Sigmoid colon (tissue), 7 donors: Measurements from ENCODE around the gene KIF2C. TPM values are rescaled to one million over a fixed set of nuclear protein-coding genes. Genes with fewer than 3 reads are reported as not detected.

Source experiments
- DNase-seq: peaks from one replicate; pipeline ENCODE4 v3.0.0-alpha.2; 2019
- H3K27ac ChIP-seq, 4 donors: fragments of 200-600 bp; sonication (generic); one replicate each; pipeline ENCODE4 v1.5.1; 2016 to 2019; ENCODE audit warnings: mild to moderate bottlenecking in 1 of 4
- H3K27me3 ChIP-seq, 3 donors: fragments of 200-600 bp; sonication (generic); one replicate each; pipeline ENCODE4 v1.5.1; 2019; ENCODE audit warnings: mild to moderate bottlenecking in 1 of 3
- H3K36me3 ChIP-seq, 4 donors: fragments of 200-600 bp; sonication (generic); one replicate each; pipeline ENCODE4 v1.5.1; 2016 to 2019
- H3K4me1 ChIP-seq, 4 donors: fragments of 200-600 bp; sonication (generic); one replicate each; pipeline ENCODE4 v1.5.1; 2017 to 2019
- H3K4me3 ChIP-seq, 4 donors: fragments of 200-600 bp; sonication (generic); one replicate each; pipeline ENCODE4 v1.5.1; 2017 to 2019; ENCODE audit warnings: mild to moderate bottlenecking in 2 of 4, moderate library complexity in 1 of 4
- H3K9me3 ChIP-seq, 4 donors: fragments of 200-600 bp in 3 of 4; sonication (generic) in 3 of 4; one replicate each; pipeline versions ENCODE4 v1.5.1 to v1.6.1; 2013 to 2019
- CTCF ChIP-seq, 4 experiments: fragments of 450-650 bp in 3 of 4; fragments of 200-600 bp in 1 of 4; IDR thresholded peaks; one replicate each; pipeline ENCODE4 v1.5.1; 2016 to 2019; ENCODE audit warnings: antibody characterized with exemption in 4 of 4, mild to moderate bottlenecking in 3 of 4, moderate library complexity in 2 of 4
- EP300 ChIP-seq, 4 donors: sonication (generic); formaldehyde crosslinking; IDR thresholded peaks; one replicate each; pipeline ENCODE4 v1.6.1; 2017; ENCODE audit warnings: antibody characterized with exemption in 4 of 4
- POLR2A ChIP-seq, 2 donors: fragments of 450-650 bp; IDR thresholded peaks; one replicate each; pipeline ENCODE4 v1.6.1; 2016; ENCODE audit warnings: antibody characterized with exemption in 2 of 2, mild to moderate bottlenecking in 2 of 2, moderate library complexity in 2 of 2
- POLR2AphosphoS5 ChIP-seq, 4 donors: sonication (generic); formaldehyde crosslinking; IDR thresholded peaks; one replicate each; pipeline ENCODE4 v1.6.1; 2017; ENCODE audit warnings: antibody characterized with exemption in 4 of 4
- WGBS, 2 donors: extraction: QIAGEN DNeasy Blood & Tissue Kit; methylation state at CpG; one replicate each; pipeline ENCODE4 v1.1.7; 2013; 5-methylcytosine and 5-hydroxymethylcytosine counted together
- intact Hi-C: fragments of 100-400 bp; cut with DNase I; formaldehyde crosslinking; loops from one replicate; pipeline ENCODE4 v1.15.1; 2023
- polyA plus RNA-seq, 3 donors: library from polyadenylated mRNA; stranded (reverse); fragments of 200-250 nt; gene quantifications; one replicate each; pipeline ENCODE4 v1.2.3, GENCODE V29; 2013
- total RNA-seq, 4 donors: library from RNA; depleted of rRNA; stranded (reverse); fragments of >200 nt; gene quantifications; one replicate each; pipeline ENCODE4 v1.1.0, GENCODE V29; 2016
- donor health status: healthy with polysubstance abuse.
- donor health status: Bipolar disorder and iron deficiency.
- donor health status: healthy.

Gene KIF2C
- total and polyA plus RNA-seq, 7 donors: 0.36 to 16.2 (median 1.9) TPM

- no peaks in the 10 kb centered on the region for H3K27me3 ChIP-seq
- no peaks in the 10 kb centered on the region for H3K9me3 ChIP-seq
- 88 to 89% methylated on average over 13 of the region's 13 CpGs for WGBS, 2 donors
- peak overlapping the region; percentile 25 to 95 (median 74) for H3K27ac ChIP-seq
- no peak for DNase-seq
- TF ChIP-seq CTCF (IDR thresholded peaks at IDR 0.05) (no peak), POLR2AphosphoS5 (IDR thresholded peaks at IDR 0.05) (no peak), POLR2A (IDR thresholded peaks at IDR 0.05) (no peak), EP300 (IDR thresholded peaks at IDR 0.05) (no peak)
- H3K4me1 ChIP-seq: peaks cover 5 to 59% (median 35%) of the 10 kb centered on the region in 4 donors
- intact Hi-C loops: loop anchor here (10.0 kb wide), 1 partner anchor 692 kb away; the partner anchor contains the start of gene TESK2
- peaks cover 0 to 40% (median 10%) of the 10 kb centered on the region in 4 donors for H3K36me3 ChIP-seq
- peak overlapping the region in 2 of 4 donors; percentile 83 to 87 for H3K4me3 ChIP-seq
Observed at GRCh38 chr1:44802306-44803061, 62.8 kb downstream of the KIF2C start.

DNA sequence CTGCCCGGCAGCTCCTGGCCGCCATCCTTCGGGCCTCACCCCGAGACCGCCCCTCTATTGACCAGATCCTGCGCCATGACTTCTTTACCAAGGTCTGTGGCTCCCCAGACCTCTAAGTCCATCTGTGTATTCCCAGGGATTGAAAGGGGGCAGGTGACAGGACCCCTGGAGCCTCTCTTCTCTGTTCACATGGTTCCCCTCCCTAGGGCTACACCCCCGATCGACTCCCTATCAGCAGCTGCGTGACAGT, 63.4 kb downstream of the KIF2C start:
- Histone ChIP-seq H3K4me3 (no peak overlapping the region), H3K9me3 (no peaks in the 10 kb centered on the region), H3K27me3 (no peaks in the 10 kb centered on the region), H3K4me1 (peaks cover 5 to 64% (median 40%) of the 10 kb centered on the region in 4 donors), H3K36me3 (peaks cover 0 to 40% (median 10%) of the 10 kb centered on the region in 4 donors), H3K27ac (peak overlapping the region in 2 of 4 donors; percentile 93 to 95)
- 94 to 96% methylated on average over 9 of the region's 9 CpGs for WGBS, 2 donors
- no peak for DNase-seq
- no peak for TF ChIP-seq POLR2AphosphoS5 (IDR thresholded peaks at IDR 0.05)
- no peak for TF ChIP-seq CTCF (IDR thresholded peaks at IDR 0.05)
- TF ChIP-seq POLR2A (IDR thresholded peaks at IDR 0.05): no peak
- TF ChIP-seq EP300 (IDR thresholded peaks at IDR 0.05): no peak
- intact Hi-C loops: loop anchor here (10.0 kb wide), 1 partner anchor 692 kb away; the partner anchor contains the start of gene TESK2

DNA sequence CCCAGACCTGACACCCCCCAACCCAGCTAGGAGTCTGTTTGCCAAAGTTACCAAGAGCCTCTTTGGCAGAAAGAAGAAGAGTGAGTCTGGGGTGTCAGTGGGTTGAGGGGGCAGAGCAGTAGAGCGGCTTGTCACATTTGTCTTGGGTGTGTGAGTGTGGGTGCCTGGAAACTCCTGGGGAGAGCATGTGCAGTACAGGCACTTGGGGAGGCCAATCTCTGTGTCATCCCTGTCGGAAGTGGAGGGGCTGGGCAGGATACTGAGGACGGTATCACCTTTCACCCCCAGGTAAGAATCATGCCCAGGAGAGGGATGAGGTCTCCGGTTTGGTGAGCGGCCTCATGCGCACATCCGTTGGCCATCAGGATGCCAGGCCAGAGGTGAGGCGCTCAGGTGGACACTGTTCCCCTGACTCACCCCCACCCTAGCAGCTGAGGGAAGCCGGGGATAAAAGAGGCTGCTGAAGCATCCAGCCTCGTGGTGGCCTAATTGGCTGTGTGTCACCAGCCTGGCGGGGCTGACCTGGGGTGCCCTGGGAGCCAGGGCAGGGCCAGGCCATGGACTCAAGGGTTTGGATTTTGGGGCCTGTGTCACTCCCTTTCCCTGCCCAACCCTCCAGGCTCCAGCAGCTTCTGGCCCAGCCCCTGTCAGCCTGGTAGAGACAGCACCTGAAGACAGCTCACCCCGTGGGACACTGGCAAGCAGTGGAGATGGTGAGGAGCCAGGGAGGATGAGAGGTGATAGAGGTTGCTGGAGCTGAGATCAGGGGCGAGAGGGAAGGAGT, 63.9 kb downstream of the KIF2C start:
- WGBS, 2 donors: 90 to 91% methylated on average over 13 of the region's 13 CpGs
- TF ChIP-seq CTCF (IDR thresholded peaks at IDR 0.05): no peak
- no peak for TF ChIP-seq POLR2A (IDR thresholded peaks at IDR 0.05)
- TF ChIP-seq POLR2AphosphoS5 (IDR thresholded peaks at IDR 0.05): no peak
- TF ChIP-seq EP300 (IDR thresholded peaks at IDR 0.05): no peak
- Histone ChIP-seq H3K27me3 (no peaks in the 10 kb centered on the region), H3K4me3 (no peak overlapping the region), H3K4me1 (peaks cover 3 to 70% (median 45%) of the 10 kb centered on the region in 4 donors), H3K9me3 (no peaks in the 10 kb centered on the region), H3K36me3 (peaks cover 0 to 40% (median 10%) of the 10 kb centered on the region in 4 donors), H3K27ac (peak overlapping the region; percentile 7 to 95 (median 50))
- intact Hi-C loops: loop anchor here (10.0 kb wide), 1 partner anchor 691 kb away; the partner anchor contains the start of gene TESK2
- DNase-seq: peak; percentile 57

GRCh38 chr1:44805311-44806024, 65.8 kb downstream of the KIF2C start:
- Histone ChIP-seq H3K27ac (peak overlapping the region; percentile 88 to 98 (median 95)), H3K4me1 (peaks cover 0 to 80% (median 58%) of the 10 kb centered on the region in 4 donors), H3K27me3 (no peaks in the 10 kb centered on the region), H3K36me3 (peaks cover 0 to 40% (median 10%) of the 10 kb centered on the region in 4 donors), H3K4me3 (no peak overlapping the region), H3K9me3 (no peaks in the 10 kb centered on the region)
- no peak for TF ChIP-seq POLR2A (IDR thresholded peaks at IDR 0.05)
- TF ChIP-seq CTCF (IDR thresholded peaks at IDR 0.05): no peak
- no peak for TF ChIP-seq POLR2AphosphoS5 (IDR thresholded peaks at IDR 0.05)
- no peak for TF ChIP-seq EP300 (IDR thresholded peaks at IDR 0.05)
- intact Hi-C loops: loop anchor here (10.0 kb wide), 1 partner anchor 689 kb away; the partner anchor contains the start of gene TESK2
- peak; percentile 64 for DNase-seq
- 94 to 96% methylated on average over 20 of the region's 20 CpGs for WGBS, 2 donors
